NAMALWA (cell line): ENCODE measurements around the gene SCCPDH.

Source experiments
- DNase-seq: peaks from one replicate; pipeline ENCODE4 v3.0.0-alpha.2; 2015; ENCODE audit warnings: low spot score

Gene SCCPDH

DNA sequence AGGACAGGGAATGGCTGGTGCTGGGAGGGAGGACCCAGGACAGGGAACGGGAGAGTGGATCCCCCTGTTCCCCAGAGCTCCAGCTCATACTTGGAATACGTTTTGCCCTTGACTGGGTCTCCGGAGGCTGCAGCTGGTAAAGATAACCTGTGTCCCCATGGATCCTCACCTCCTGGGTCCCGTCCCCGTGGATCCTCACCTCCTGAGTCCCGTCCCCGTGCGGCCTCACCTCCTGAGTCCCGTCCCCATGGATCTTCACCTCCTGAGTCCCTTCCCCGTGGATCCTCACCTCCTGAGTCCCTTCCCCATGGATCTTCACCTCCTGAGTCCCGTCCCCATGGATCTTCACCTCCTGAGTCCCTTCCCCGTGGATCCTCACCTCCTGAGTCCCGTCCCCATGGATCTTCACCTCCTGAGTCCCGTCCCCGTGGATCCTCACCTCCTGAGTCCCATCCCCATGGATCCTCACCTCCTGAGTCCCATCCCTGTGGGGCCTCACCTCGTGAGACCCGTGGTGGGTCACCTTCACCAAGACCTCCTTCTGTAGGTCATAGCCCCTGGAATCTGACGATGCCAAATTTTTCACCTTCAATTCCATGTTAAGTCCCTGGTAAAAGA is 61.4 kb downstream of the SCCPDH start:
- DNase-seq = peak; percentile 34

DNA sequence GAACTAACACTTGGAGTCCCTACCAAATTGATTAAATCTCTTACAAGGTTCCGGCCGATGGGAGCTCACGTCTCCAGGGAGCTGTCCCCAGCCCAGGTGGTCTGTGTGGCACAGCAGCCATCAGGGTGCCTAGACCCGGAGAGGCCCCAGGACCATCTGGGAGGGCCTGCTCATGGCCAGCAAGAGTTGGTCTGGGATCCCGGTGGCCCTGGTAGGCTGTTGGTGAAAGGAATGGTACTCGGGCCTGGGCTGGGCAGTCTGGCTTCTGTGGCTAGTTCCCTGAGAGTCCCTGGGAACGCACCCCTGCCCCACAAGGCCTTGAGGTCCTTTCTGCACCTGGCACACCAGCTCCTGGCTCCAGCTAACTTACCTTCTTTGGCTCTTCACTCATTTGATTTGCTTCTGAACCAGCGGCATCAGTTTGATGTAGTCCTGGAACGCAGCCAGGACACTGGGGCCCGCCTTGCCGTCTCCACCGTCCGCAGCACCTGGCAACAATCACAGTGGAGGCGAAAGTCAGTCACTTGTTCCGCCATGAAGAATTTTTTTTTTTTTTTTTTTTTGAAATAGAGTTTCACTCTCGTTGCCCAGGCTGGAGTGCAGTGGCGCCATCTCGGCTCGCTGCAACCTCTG is 62.5 kb downstream of the SCCPDH start:
- DNase-seq = no peak

DNA sequence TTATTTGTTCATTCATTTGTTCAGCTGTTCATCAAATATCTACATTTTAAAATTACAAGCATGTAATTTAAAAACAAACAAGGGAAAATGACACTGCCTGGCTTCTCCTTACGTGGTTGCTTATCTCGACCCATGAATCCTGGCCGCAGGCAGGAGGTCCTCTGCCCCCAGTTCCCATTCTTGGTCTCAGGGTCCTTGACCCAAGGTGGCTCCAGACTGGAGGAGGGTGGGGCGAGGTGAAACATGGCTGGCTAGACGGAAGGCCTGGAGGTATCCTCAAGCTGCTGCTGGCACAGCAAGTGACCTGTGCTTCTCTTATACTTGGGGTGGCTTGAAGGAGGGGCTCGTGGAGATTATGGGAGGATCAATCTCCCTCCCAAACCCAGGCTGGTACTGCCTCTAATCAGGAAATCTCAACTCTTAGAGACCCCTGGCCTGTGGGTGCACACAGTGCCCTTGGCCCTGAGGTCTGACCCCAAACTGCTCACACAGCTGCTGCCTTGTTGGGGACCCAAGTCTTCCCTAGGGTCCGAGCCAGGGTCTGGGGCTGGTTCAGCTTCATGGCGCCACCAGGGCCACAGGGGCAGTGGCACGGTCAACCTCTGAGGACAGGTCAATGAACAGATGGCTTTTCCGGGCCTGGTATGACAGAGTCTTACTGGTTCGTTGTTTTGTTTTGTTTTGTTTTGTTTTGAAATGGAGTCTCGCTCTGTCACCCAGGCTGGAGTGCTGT is 63.7 kb downstream of the SCCPDH start:
- DNase-seq = no peak

DNA sequence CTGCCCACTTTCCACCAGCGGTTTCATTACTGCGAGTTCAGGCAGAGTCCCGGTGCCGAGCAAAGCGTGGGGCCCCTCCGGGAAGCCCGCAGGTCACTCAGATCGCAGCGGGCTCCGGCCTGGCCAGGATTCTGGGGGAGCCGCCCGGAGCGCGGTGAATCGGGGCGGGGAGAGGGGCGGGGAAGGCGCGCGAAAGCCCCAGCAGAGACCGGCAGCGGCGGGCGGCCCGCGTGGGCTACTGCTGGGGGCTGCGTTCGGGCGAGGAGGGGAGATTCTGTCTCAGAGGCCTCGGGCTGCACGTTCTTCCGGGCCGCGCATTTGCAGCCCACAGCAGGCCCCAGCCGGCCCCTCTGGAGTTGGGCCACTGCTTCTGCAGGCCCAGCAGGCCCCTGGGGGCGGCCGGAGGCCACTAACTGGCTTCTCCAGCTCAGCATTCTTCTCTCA is 64.7 kb downstream of the SCCPDH start:
- DNase-seq = no peak

DNA sequence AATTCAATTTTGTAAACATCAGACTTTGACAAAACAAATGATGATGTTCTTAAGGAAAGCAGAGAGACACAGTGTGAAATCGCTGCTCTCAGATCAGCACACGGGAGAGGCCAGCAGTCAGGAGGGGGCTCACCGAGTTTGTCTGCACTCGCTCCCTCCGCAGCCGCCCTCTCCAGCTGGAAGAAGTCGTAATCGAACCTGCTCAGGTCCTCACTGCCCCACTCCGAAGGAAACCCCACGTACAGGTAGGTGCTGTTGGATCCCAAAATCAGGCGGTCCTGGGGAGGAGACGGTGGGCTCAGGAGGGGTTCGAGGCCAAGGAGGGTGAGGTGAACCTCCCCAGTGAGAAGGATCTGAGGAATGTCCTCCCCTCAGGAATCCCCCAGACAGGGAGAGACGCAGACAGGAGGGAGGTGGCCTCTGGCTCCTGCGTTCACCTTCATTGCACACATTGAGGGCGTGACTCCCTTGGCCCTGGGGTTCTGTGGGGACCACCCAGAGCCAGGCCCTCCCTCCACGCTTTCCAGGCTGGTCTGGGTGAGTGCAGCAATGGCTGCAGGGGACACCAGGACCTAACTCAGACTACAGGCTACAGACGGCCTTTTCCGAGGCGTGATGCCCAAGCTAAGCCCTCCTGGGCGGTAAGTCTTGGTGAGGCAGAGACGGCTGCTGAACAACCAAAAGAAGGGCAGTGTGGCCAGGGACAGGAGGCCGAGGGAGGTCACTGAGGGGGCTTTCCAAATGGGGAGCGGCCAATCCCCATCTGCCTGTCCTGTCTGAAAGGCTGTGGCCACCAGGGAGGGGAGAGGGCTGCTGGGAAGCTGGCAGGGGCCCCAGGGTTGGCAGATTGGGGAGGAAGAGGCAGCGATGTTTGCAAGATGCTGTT is 65.5 kb downstream of the SCCPDH start:
- no peak for DNase-seq

DNA sequence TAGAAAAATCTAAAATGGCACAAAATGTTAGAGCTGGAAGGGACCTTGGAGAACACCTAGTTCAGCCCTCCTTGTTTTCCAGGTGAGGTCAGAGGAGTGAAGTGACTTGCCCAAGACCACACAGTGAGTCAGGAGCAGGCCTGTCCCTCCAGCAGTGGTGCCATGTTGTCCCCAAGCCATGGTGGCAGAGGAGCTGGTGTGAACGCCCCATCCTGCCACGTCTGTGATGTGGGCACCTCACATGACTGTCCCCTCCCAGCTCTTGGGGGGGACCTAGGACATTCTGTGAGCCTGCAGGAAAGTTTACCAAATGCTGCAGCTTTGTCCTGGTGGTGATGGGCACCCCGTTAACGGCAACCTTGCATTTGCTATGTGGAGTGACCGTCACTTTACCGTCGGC is 66.2 kb downstream of the SCCPDH start:
- no peak for DNase-seq

DNA sequence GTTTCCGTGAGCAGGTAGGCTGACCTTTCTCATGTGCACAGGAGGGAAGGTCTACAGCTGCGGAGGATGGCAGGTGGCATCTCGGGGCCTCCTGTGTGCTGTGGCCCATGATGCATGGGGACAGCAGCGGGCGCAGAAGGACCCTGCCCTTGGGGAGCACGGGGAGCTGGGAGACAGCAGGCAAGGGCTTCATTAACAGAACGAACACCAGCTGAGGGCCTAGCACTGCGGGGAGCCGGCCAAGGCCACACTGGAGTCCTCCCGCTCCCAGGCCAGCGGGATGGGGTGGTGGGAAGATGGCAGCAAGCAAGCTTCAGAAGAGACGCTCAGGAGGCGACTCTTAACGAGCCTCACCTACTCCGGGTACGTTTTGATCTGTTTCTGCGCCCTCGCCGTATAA is 66.6 kb downstream of the SCCPDH start:
- no peak for DNase-seq

DNA sequence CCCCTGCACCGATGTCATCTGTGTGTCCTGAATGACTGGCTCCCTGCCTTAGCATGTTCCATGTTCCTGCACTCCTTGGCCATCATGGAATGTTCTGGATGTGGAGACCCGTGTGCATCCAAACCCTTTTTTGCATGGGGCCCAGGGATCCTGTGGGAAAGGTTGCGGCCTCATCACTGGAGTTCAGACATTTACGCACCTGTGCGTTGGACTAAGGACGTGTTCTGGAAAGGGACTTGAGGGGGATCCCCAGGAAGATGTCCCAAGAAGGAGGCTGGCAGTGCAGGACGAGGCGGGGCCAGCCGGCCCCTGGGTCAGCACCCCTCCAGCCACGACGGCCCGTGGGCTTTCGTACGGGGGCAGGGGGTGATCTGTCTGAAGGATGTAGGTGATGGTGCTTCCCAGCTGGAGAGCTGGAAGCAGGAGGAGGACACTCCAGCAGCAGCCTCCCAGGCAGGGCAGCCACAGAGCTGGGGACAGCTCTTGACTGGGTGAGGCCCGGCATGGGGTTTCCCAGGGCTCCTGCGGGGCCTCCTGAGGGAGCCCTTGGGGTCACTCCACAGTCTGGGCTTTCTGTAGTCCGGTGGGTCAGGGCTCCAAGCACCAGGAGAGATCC is 67.2 kb downstream of the SCCPDH start:
- DNase-seq = no peak

DNA sequence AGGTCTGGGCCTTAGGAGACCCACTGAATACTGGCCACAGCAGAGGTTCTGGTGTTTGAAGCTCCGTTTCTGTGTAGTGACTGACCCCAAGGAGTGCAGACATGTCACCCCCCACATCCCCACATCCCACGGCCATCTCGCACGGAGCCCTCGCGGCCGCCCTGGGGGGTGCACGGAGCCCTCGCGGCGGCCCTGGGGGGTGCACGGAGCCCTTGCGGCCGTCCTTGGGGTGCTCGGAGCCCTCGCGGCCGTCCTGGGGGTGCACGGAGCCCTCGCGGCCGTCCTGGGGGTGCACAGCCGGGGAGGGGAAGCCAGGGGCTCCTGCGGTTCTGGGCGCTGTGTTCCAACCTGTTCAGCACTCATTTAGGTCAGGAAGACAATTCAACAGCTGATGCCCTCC is 68.4 kb downstream of the SCCPDH start:
- DNase-seq = no peak

DNA sequence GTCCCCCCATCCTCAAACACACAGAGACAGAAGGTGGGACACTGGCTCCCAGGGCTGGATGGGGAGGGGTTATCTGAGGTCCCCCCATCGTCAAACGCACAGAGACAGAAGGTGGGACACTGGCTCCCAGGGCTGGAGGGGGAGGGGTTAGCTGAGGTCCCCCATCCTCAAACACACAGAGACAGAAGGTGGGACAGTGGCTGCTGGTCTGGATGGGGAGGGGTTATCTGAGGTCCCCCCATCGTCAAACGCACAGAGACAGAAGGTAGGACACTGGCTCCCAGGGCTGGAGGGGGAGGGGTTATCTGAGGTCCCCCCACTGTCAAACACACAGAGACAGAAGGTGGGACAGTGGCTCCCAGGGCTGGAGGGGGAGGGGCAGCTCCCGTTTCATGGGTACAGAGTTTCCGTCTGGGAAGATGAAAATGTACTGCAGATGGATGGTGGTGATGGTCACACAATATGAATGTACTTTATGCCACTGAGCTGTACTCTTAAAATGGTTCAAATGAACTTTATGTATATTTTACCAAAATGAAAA is 69.2 kb downstream of the SCCPDH start:
- no peak for DNase-seq

DNA sequence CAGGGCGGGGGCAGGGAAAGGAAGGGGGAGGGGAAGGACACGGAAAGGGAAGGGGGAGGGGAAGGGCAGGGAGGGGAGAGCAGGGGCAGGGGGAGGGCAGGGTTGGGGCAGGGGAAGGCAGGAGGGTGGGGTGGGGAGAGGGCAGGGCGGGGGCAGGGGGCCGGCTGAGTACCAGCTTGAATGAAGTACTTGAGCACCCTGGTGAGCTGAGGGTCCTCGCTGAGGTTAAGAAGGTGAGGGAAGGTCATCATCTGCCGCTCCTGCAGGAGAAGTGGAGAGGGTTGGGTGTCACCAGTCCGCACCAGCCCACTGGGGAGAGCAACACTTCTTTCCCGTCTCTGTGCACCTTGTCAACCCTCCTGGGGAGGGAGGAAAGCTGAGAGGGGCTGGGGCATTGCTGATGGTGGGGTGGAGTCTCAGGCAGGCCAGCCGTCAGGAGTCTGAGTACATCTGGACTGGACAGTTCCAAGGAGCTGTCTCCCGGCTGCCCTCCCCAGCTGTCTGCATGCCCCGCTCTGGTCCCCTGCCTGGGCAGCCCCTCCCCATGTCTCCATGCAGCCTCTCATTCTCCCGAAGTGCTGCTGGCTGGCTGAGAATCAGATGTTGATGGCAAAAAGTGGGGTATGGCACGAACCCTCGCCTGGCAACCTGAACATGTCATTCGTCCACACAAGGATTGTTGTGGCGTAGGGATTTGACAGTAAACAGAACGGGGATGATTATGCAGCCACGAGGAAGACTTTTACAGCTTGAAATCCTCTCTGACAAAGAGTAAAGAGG is 70.0 kb downstream of the SCCPDH start:
- DNase-seq = no peak

DNA sequence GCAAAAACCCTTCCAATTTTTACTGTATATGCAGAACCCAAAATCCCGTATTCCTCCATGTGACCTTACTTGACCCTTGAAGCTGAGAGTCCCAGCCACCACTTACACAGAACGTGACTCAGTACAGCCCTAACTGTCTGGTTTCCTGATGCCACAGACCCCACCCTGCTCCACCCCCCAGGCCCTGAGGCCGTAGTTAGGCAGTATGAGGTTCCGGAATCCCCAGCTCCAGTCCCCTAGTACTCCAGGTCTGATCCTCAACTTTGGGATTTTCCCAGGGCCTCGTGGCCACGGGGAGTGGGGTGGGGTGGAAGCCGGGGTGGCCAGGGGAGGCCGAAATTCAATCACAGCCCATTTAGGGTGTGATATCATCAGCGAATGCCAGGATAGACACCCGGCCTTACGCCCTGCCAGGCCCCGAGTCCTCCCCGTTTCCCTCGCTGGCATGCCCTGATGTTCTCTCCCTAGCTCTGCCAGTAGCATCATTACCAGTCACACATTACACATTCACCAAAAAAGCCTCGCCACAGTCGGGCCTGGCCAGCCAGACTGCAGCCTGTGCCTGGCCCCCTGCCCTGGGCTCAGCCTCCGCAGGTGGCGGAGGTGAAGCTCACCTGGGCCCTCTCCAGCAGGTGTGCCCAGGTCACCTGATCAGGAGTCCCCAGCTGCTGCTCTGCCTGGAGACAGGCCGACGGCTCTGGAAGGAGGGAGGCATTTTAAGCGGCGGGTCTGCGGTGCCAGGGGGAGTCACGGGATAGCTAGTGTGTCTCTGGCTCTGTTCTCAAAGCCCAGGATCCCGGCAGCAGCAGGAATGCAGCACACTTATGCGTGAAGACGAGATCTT is 70.8 kb downstream of the SCCPDH start:
- DNase-seq = no peak

DNA sequence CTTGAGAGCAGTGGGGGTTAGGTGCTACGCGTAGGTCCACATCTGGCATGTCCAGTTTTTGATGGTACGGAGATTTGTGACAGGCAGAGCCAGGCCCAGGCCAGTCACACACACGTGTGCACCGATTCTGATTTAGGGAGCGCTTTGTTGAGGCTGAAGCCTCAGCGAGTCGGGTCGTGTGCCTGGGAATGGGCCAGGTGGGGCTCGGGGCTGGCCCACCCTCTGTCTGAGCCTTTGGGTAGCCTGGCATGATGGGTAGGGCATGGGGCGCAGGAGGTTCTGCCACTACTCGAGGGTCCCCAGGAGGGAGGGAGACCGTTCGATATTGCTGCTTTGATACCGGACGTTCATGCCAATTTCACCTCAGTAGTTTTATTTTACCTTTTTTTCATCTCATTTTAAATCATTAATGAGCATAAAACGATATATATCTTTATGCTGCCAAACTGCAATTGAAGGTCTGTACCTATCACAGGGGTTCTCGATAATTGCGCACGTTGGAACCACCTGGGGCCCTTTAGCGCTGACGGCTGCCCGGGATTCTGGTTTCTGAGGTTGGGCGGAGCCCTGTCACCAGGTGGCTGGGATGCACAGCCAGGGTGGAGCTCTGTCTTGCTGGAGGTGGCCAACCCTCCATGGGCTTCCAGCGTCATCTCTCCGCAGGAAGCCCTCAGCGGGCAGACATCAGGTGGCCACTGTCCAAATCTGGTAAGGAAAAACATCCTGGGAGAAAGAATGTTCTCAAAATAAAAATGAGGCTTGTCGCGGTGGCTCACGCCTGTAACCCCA is 71.9 kb downstream of the SCCPDH start:
- DNase-seq = no peak

DNA sequence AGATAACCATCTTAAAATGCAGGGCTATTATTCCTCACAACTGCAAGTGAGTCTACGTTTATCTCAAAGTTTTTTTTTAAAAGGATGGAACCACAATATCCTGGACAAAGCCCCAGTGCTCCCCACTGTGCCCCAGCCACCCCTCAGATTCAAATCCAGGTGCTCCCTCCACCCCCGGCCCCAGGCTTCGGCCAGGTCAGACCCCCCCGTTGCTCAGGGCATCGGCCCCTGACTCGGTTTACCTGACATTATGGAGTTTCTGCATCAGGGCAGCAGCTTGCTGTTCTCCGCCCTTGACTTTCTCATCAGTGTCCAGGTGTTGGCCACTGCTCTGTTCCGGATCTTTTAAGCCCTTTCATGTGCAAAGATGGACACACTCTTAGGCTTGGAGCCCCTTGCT is 72.9 kb downstream of the SCCPDH start:
- DNase-seq = no peak

DNA sequence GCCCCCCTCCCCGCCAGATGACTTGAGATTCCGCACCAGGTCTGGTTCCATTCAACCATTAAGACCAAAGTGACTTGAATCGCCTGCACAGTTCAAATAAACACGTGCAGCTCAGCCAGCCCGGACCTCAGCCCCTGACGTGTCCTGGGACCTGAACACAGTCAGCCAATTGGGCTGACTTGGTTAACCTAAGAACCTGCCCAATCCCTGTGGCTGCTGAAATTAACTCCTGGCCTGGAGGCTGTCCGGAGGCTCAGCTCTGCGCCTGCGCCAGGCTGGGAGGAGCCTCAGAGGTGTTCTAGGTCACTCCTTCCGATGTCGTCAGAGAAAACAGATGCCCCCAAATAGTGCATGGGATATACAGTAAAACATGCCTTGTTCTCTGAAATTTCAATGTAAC is 73.4 kb downstream of the SCCPDH start:
- DNase-seq = no peak

DNA sequence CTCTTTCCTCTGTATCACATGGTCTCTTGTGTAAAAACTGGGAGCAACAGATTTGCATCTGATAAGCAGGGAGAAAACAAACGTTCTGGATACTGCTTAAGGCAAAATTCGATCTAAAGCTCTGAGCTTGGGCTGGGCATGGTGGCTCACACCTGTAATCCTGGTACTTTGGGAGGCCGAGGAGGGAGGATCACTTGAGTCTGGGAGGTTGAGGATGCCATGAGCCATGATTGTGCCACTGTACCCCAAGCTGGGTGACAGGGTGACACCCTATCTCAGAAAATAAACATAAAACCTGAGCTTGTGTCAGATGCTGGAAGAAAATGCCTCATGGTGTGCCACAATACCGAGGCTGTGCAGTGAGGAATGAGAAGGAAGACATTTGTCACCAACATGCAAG is 73.9 kb downstream of the SCCPDH start:
- DNase-seq = no peak

DNA sequence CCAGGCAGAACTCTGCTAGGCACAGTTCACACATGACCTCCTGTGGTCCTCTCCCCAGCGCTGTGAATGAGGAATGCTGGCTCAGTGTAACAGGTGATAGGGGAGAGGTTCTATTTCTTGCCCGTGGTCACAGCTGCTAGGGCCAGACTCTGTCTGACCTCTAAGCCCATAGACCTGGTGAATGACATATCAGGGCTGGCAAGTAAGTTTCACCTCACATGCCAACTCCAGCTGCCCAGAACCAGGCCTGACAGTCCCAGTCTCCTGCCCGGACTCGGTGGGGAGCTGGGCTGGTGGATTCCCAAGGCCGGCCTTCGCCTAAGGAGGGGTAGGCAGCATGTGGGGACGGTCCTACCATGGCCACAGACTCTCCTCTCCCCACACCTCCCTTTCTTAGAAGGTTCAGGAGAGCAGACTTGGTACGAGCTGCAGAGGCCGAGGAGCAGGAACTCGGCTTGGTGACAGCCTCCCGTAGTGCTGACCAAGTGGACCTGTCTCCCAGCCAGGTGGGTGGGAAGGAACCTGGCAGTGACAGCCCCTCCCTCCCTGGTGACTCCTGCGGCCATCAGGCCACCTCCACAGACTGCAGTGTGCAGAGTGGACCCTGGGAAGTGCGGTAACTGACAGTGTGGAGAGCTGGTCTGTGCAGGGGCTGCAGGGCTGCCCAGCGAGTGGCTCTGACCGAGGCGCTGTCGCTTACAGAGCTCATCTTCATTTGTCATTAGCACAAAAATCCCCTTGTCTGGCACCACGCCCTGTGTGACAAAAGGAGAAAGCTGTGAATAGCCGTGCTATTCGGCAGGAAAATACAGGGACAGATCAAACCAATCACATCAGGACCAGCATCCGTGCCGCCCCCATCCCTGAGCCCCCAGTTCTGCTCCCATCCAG is 74.6 kb downstream of the SCCPDH start:
- no peak for DNase-seq

DNA sequence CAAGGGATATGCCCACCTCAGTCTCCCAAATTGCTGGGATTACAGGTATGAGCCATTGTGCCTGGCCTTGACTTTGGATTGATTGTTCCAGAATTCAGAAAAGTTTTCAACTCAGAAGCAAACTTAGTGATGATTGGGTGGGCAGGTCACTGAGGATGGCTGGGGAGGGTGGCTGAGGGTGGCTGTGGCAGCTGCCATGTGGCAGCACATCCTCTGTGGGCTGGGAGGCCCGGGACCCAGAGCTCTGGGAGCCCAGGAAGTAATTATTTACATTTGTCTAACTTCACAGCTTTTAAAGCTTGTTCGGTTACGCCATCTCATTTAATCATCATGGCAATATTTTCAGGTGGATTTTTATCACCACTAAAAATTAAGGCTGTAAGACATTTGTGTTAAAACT is 76.1 kb downstream of the SCCPDH start:
- no peak for DNase-seq
